CD8-positive, alpha-beta memory T cell (primary cell): Measurements from ENCODE around the gene TAOK1. TPM values are rescaled to one million over a fixed set of nuclear protein-coding genes. Genes with fewer than 3 reads are reported as not detected.
"Not testable (repeated sequence)": the region's sequence is repeated elsewhere in the genome, so short reads cannot be mapped to it uniquely, and the experiment has no call there.

ENCODE experiments used
- CTCF ChIA-PET: fragments of 350-600 bp; sonication (Branson Sonifier 250); formaldehyde crosslinking; loops from one replicate; lab custom pipeline; 2021; ENCODE audit warnings: antibody characterized with exemption; lab: Charles Lee
- POLR2A ChIA-PET: fragments of 350-600 bp; sonication (Branson Sonifier 250); formaldehyde crosslinking; loops from one replicate; lab custom pipeline; 2021; ENCODE audit warnings: antibody characterized with exemption; lab: Charles Lee
- DNase-seq, 5 donors: peaks; one replicate each; pipeline versions ENCODE4 v3.0.0 to v3.0.0-alpha.2; 2020 to 2022; ENCODE audit warnings: mixed read lengths in 1 of 5
- H3K27ac ChIP-seq: one replicate; pipeline ENCODE4 v1.7.0; 2013; ENCODE audit warnings: low read depth, mild to moderate bottlenecking, low read length, moderate library complexity
- H3K27me3 ChIP-seq: 2 replicates; pipeline ENCODE4 v1.7.0; 2013; ENCODE audit warnings: low read length, mild to moderate bottlenecking; ENCODE audit not compliant: insufficient read depth, poor library complexity, severe bottlenecking
- H3K36me3 ChIP-seq: 2 replicates; pipeline ENCODE4 v1.7.0; 2013; ENCODE audit warnings: mild to moderate bottlenecking, low read length, moderate library complexity; ENCODE audit not compliant: insufficient read depth
- H3K4me1 ChIP-seq: 2 replicates; pipeline ENCODE4 v1.7.0; 2013; ENCODE audit warnings: mild to moderate bottlenecking, low read length, moderate library complexity; ENCODE audit not compliant: insufficient read depth
- H3K4me3 ChIP-seq: 2 replicates; pipeline ENCODE4 v1.7.0; 2013; ENCODE audit warnings: mild to moderate bottlenecking, low read length
- H3K9me3 ChIP-seq: 2 replicates; pipeline ENCODE4 v1.7.0; 2013; ENCODE audit warnings: mild to moderate bottlenecking, low read length
- H3K27ac Mint-ChIP-seq, 8 donors: one replicate each; pipeline ENCODE4 v1.8.0; 2020 to 2021; ENCODE audit warnings: mixed read lengths in 8 of 8, mild to moderate bottlenecking in 6 of 8, inconsistent platforms in 3 of 8, moderate library complexity in 3 of 8
- H3K27me3 Mint-ChIP-seq, 2 donors: one replicate each; pipeline ENCODE4 v1.8.0; 2020 to 2021; ENCODE audit warnings: mixed read lengths in 2 of 2, mild to moderate bottlenecking in 1 of 2, moderate library complexity in 1 of 2
- H3K36me3 Mint-ChIP-seq, 3 donors: one replicate each; pipeline ENCODE4 v1.8.0; 2020 to 2021; ENCODE audit warnings: mixed read lengths in 3 of 3, inconsistent platforms in 1 of 3, mild to moderate bottlenecking in 1 of 3
- H3K4me1 Mint-ChIP-seq, 3 donors: one replicate each; pipeline ENCODE4 v1.8.0; 2020 to 2021; ENCODE audit warnings: mixed read lengths in 3 of 3, inconsistent platforms in 1 of 3, mild to moderate bottlenecking in 1 of 3
- H3K4me3 Mint-ChIP-seq, 7 donors: one replicate each; pipeline ENCODE4 v1.8.0; 2020 to 2021; ENCODE audit warnings: mixed read lengths in 7 of 7, mild to moderate bottlenecking in 6 of 7, moderate library complexity in 4 of 7, inconsistent platforms in 2 of 7
- H3K9me3 Mint-ChIP-seq, 5 donors: one replicate each; pipeline ENCODE4 v1.8.0; 2020 to 2022; ENCODE audit warnings: mixed read lengths in 5 of 5, mild to moderate bottlenecking in 3 of 5, moderate library complexity in 2 of 5, inconsistent platforms in 1 of 5
- polyA plus RNA-seq: library from polyadenylated mRNA; unstranded; fragments of 300-500 nt; fragmentation: Illumina TruSeq; gene quantifications from one replicate; pipeline ENCODE4 v1.2.3, GENCODE V29; 2021
- total RNA-seq, 2 experiments: library from RNA; stranded (reverse); gene quantifications; one replicate each; pipeline ENCODE4 v1.2.3, GENCODE V29; 2021

TAOK1 gene
- total and polyA plus RNA-seq, 3 experiments from 2014 or later, result 3.8 to 42.1 (median 41.9) TPM

GRCh38 chr17:29555840-29556239 lies 165.7 kb downstream of the TAOK1 start:
- Histone ChIP-seq H3K27me3 (no peaks in the 10 kb centered on the region), H3K4me1 (peaks cover 11% of the 10 kb centered on the region), H3K4me3 (no peak overlapping the region), H3K27ac (no peak overlapping the region), H3K9me3 (no peaks in the 10 kb centered on the region), H3K36me3 (no peaks in the 10 kb centered on the region)
- H3K4me1 Mint-ChIP-seq, result peaks cover 22 to 32% (median 30%) of the 10 kb centered on the region in 3 donors
- ChIA-PET CTCF (interaction anchor here (1.0 to 3.2 kb wide), 4 partner anchors 9 to 186 kb away, joined by 4 to 11 read pairs (median 8); partner anchors contain the start of gene ABHD15), POLR2A (no interaction called here)
- H3K9me3 Mint-ChIP-seq, result no peaks in the 10 kb centered on the region
- H3K36me3 Mint-ChIP-seq, result peaks cover 0 to 8% (median 2%) of the 10 kb centered on the region in 3 donors
- H3K27ac Mint-ChIP-seq, result peak overlapping the region in 2 of 8 donors; percentile 11 to 26
- no peaks in the 10 kb centered on the region for H3K27me3 Mint-ChIP-seq
- DNase-seq, result no peak
- peak overlapping the region in 1 of 7 donors; percentile 23 for H3K4me3 Mint-ChIP-seq

DNA sequence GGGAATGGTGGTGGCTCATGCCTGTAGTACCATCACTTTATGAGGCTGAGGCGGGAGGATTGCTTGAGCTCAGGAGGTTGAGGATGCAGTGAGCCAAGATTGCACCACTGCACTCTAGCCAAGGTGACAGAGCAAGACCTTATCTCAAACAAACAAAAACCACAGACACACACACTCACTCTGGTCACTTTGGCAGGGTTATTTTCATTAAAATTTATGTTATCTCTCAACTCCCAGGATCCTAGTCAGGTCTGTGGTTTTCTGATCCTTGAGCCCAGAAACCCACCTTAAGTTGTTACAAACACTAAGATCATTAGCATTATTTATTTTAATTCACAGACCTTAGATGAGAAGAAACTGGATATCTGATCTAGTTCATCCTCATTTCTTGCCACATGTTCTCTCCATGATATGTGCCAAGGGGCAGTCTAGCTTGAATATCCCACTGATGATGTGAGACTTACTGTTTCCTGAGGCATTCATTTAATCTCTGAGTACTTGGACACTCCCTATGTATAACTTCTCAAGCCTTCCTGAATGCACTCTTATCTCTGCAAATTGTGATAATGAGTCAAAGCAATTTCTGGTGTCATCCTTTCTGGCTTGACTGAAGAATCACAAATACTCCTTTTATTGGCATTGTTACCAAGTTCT lies 167.0 kb downstream of the TAOK1 start:
- Histone ChIP-seq H3K9me3 (no peaks in the 10 kb centered on the region), H3K4me1 (peaks cover 15% of the 10 kb centered on the region), H3K36me3 (peaks cover 2% of the 10 kb centered on the region), H3K27ac (no peak overlapping the region), H3K27me3 (no peaks in the 10 kb centered on the region), H3K4me3 (no peak overlapping the region)
- Mint-ChIP-seq H3K36me3 (peaks cover 0 to 20% (median 5%) of the 10 kb centered on the region in 3 donors), H3K9me3 (no peaks in the 10 kb centered on the region), H3K4me3 (peak overlapping the region in 3 of 7 donors; percentile 8 to 17 (median 11)), H3K27ac (peak overlapping the region in 7 of 8 donors; percentile 64 to 90 (median 82)), H3K27me3 (no peaks in the 10 kb centered on the region), H3K4me1 (peaks cover 36 to 46% (median 43%) of the 10 kb centered on the region in 3 donors)
- no peak for DNase-seq
- POLR2A ChIA-PET, result interaction anchor here (0.9 kb wide), 1 partner anchor 10 kb away, joined by 6 read pairs; the partner anchor contains the start of gene ABHD15
- CTCF ChIA-PET, result interaction anchor here (1.0 to 2.6 kb wide), 6 partner anchors 9 to 61 kb away, joined by 3 to 9 read pairs (median 4); partner anchors contain the start of genes ABHD15 and ANKRD13B

GRCh38 chr17:29557739-29558116 lies 167.6 kb downstream of the TAOK1 start:
- H3K4me3 ChIP-seq, result no peak overlapping the region
- H3K36me3 Mint-ChIP-seq, result peaks cover 0 to 25% (median 5%) of the 10 kb centered on the region in 3 donors
- H3K27ac ChIP-seq, result no peak overlapping the region
- no peaks in the 10 kb centered on the region for H3K27me3 ChIP-seq
- POLR2A ChIA-PET, result no interaction called here
- peak overlapping the region in 2 of 7 donors; percentile 14 to 17 for H3K4me3 Mint-ChIP-seq
- CTCF ChIA-PET, result interaction anchor here (1.5 to 2.6 kb wide), 4 partner anchors 8 to 35 kb away, joined by 3 to 9 read pairs (median 6); partner anchors contain the start of genes ABHD15 and ANKRD13B
- H3K9me3 Mint-ChIP-seq, result no peaks in the 10 kb centered on the region
- peak overlapping the region in 7 of 8 donors; percentile 64 to 90 (median 82) for H3K27ac Mint-ChIP-seq
- H3K4me1 ChIP-seq, result peaks cover 15% of the 10 kb centered on the region
- H3K27me3 Mint-ChIP-seq, result no peaks in the 10 kb centered on the region
- peaks cover 6% of the 10 kb centered on the region for H3K36me3 ChIP-seq
- H3K9me3 ChIP-seq, result no peaks in the 10 kb centered on the region
- no peak for DNase-seq
- H3K4me1 Mint-ChIP-seq, result peaks cover 41 to 51% (median 46%) of the 10 kb centered on the region in 3 donors

DNA sequence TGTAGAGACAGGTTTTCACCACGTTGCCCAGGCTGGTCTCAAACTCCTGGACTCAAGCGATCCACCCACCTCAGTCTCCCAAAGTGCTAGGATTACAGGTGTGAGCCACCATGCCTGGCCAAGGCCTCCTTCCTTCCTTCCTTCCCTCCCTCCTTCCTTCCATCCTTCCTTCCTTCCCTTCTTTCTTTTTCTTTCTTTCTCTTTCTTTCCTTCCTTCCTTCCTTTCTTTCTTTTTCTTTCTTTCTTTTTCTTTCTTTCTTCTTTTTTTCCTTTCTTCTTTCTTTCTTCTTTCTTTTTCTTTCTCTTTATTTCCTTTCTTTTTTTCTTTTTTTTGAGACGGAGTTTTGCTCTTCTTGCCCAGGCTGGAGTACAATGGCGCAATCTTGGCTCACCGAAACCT lies 168.0 kb downstream of the TAOK1 start:
- H3K36me3 ChIP-seq, H3K27me3 Mint-ChIP-seq, POLR2A ChIA-PET, H3K4me3 ChIP-seq, H3K9me3 ChIP-seq, H3K27ac ChIP-seq, H3K27me3 ChIP-seq, DNase-seq, H3K9me3 Mint-ChIP-seq: not testable (repeated sequence)
- H3K4me3 Mint-ChIP-seq, result peak overlapping the region in 1 of 7 donors; percentile 17
- CTCF ChIA-PET, result interaction anchor here (1.5 to 2.6 kb wide), 2 partner anchors 9 to 34 kb away, joined by 3 to 9 read pairs; partner anchors contain the start of genes ABHD15 and ANKRD13B
- peaks cover 15% of the 10 kb centered on the region for H3K4me1 ChIP-seq
- peaks cover 0 to 25% (median 5%) of the 10 kb centered on the region in 3 donors for H3K36me3 Mint-ChIP-seq
- H3K4me1 Mint-ChIP-seq, result peaks cover 45 to 55% (median 50%) of the 10 kb centered on the region in 3 donors
- H3K27ac Mint-ChIP-seq, result peak overlapping the region in 7 of 8 donors; percentile 42 to 90 (median 83)

- H3K4me3 Mint-ChIP-seq, result no peak overlapping the region
- Histone ChIP-seq H3K9me3 (no peaks in the 10 kb centered on the region), H3K36me3 (peaks cover 9% of the 10 kb centered on the region), H3K4me3 (no peak overlapping the region), H3K27ac (no peak overlapping the region), H3K27me3 (no peaks in the 10 kb centered on the region), H3K4me1 (peaks cover 22% of the 10 kb centered on the region)
- POLR2A ChIA-PET, result no interaction called here
- DNase-seq, result no peak
- H3K4me1 Mint-ChIP-seq, result peaks cover 52 to 66% (median 60%) of the 10 kb centered on the region in 3 donors
- H3K9me3 Mint-ChIP-seq, result no peaks in the 10 kb centered on the region
- CTCF ChIA-PET, result no interaction called here
- H3K27ac Mint-ChIP-seq, result peak overlapping the region in 7 of 8 donors; percentile 24 to 89 (median 51)
- no peaks in the 10 kb centered on the region for H3K27me3 Mint-ChIP-seq
- H3K36me3 Mint-ChIP-seq, result peaks cover 0 to 29% (median 9%) of the 10 kb centered on the region in 3 donors
Observed at GRCh38 chr17:29559640-29560039, 169.5 kb downstream of the TAOK1 start.

- no peak overlapping the region for H3K27ac ChIP-seq
- Mint-ChIP-seq H3K27me3 (no peaks in the 10 kb centered on the region), H3K27ac (peak overlapping the region in 5 of 8 donors; percentile 20 to 95 (median 63)), H3K4me3 (no peak overlapping the region), H3K4me1 (peaks cover 55 to 70% (median 64%) of the 10 kb centered on the region in 3 donors), H3K9me3 (no peaks in the 10 kb centered on the region), H3K36me3 (peaks cover 0 to 29% (median 9%) of the 10 kb centered on the region in 3 donors)
- H3K9me3 ChIP-seq, result no peaks in the 10 kb centered on the region
- no peak overlapping the region for H3K4me3 ChIP-seq
- ChIA-PET CTCF (interaction anchor here (1.5 to 1.9 kb wide), 2 partner anchors 13 to 57 kb away, joined by 4 to 5 read pairs; no protein-coding TSS in a partner anchor), POLR2A (no interaction called here)
- peaks cover 9% of the 10 kb centered on the region for H3K36me3 ChIP-seq
- peaks cover 27% of the 10 kb centered on the region for H3K4me1 ChIP-seq
- no peaks in the 10 kb centered on the region for H3K27me3 ChIP-seq
- DNase-seq, result no peak
Observed at GRCh38 chr17:29560316-29560715, 170.2 kb downstream of the TAOK1 start.

DNA sequence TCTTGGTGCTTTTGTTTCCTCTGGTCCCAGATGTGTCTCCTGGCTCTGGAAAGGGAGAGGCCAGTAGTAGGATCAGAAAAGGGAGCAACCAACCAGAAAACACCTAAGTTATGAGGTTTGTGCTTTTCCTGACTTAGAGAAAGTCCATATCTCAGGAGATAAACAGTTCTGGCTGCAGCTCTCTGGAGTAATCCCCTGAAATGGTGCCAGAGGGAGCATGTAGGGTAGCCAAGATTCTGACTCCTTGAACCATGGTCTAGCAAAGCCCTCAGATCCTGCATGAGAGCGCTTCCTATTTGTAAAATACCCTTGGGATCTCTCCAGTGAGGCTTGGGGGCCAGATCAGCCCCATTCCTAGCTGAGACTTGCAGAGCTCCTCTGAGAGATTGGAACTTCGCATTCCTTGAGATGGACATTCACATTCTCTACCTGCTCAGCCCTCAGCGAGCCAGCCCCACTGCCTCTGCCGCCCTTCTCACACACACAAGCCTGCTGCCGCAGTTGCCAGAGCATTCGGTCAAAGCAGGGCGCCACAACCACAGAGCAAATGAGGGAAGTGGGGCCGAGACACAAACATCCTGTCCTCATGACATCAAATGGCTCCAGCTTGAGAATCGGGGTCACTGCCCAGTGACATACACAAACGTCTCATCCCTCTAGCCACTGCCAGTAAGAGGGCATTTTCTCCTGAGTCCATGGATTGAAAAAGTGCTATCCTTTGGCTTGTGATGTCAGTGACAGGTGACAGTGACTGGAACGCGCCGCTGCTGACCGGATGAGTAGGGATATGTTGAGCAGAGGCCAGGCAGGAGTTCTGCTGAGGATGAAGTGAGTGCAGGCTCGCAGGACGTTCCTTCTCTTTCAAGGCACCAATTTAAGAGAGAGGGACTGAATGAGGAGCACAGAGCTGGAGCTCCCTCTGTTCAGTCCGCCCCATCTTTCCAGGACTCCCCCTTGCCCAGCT lies 171.7 kb downstream of the TAOK1 start:
- peaks cover 63 to 73% (median 70%) of the 10 kb centered on the region in 3 donors for H3K4me1 Mint-ChIP-seq
- POLR2A ChIA-PET, result no interaction called here

More for the DNA sequence above, 171.7 kb downstream of the TAOK1 start:
- Histone ChIP-seq H3K4me3 (no peak overlapping the region), H3K27me3 (no peaks in the 10 kb centered on the region), H3K27ac (no peak overlapping the region), H3K4me1 (peaks cover 33% of the 10 kb centered on the region), H3K9me3 (no peaks in the 10 kb centered on the region), H3K36me3 (peaks cover 9% of the 10 kb centered on the region)
- Mint-ChIP-seq H3K27me3 (no peaks in the 10 kb centered on the region), H3K4me3 (peak overlapping the region; percentile 50 to 73 (median 64)), H3K36me3 (peaks cover 0 to 34% (median 9%) of the 10 kb centered on the region in 3 donors), H3K9me3 (no peaks in the 10 kb centered on the region), H3K27ac (peak overlapping the region; percentile 70 to 96 (median 94))
- DNase-seq, result peak in 2 of 5 donors; percentile 17 to 26
- CTCF ChIA-PET, result interaction anchor here (1.3 to 1.9 kb wide), 4 partner anchors 11 to 56 kb away, joined by 3 to 6 read pairs (median 4); no protein-coding TSS in a partner anchor
